IPS-NIHi11 (cell line): ENCODE measurements around the gene CDK4.

Source experiments
- DNase-seq: peaks from one replicate; pipeline ENCODE4 v3.0.0; 2012; ENCODE audit warnings: mixed read lengths, low spot score

CDK4 gene

GRCh38 chr12:57739387-57739786 lies 12.7 kb downstream of the CDK4 start:
- no peak for DNase-seq

DNA sequence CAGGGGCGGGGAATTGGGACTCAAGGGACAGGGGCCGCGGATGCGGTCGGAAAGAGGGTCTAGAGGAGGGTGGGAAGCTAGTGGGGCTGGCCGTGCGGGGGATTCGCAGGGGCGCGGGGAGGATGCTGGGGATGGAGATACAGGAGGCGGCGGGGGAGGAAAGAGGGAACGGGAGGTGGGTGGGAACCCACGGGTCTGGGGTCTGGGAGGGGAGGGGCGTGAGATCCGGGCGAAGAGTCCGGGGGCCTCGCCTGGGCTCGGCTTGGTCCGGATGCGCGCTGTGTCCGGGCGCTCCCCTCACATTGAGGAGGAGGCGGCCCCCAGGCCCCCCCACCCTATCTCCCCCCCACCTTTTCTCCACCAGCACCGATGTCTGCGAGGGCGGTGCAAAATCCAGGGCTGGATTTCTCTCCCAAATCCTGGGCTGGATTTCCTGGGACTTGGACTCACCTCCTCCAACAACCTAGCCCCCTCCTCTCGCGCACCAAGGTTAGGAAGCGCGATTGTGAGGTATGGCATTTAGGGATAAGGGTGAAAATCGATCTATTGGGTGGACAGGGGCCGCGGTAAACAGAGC lies 13.4 kb downstream of the CDK4 start, which contains the start of gene AGAP2:
AGAP2 (minus strand) TSS at position 82 of the 577 bp plus-strand sequence. CDS start 496 bp downstream, outside the sequence.
- DNase-seq, result peak; percentile 71

- peak; percentile 59 for DNase-seq
These were observed 14.3 kb downstream of the CDK4 start for GRCh38 chr12:57737467-57738460.

GRCh38 chr12:57736741-57737466 lies 15.2 kb downstream of the CDK4 start:
- DNase-seq, result no peak

DNA sequence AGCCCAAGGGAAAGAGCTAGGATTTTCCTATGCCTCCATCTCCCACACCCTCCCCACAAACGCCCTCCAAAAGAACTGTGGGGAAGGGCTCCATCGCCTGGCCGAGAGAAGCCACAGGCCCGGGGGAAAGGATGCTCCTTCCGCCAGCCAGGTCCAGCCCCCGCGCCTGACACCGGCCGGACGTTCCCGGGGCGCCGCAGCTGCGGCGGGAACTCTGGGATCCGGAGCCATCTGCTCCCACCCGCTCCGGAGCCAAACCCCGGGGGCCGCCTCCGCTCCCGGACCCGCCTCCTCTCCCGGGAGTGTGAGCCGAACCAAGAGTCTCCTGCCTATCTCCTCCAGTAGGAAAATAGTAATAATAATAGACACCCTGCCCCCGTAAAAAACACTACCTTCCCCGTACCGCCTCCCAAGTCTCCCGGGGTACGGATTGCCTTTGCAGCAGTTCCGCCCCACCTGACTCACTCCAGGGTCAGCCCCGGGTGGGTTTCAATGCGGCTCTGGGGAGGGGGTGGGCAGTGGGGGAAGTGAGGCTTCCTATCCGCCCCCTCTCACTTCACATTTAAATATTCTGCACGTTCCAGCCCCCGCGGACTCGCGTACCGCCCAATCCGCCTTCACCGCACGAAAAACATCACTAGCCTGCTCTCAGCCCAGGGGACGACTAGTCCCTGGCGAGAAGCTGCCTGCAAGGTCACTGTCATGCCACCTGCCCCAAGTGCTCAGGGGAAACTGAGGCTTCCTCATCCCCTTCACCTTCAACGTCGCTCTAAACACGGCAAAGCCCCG lies 16.0 kb downstream of the CDK4 start:
- DNase-seq, result peak; percentile 89

DNA sequence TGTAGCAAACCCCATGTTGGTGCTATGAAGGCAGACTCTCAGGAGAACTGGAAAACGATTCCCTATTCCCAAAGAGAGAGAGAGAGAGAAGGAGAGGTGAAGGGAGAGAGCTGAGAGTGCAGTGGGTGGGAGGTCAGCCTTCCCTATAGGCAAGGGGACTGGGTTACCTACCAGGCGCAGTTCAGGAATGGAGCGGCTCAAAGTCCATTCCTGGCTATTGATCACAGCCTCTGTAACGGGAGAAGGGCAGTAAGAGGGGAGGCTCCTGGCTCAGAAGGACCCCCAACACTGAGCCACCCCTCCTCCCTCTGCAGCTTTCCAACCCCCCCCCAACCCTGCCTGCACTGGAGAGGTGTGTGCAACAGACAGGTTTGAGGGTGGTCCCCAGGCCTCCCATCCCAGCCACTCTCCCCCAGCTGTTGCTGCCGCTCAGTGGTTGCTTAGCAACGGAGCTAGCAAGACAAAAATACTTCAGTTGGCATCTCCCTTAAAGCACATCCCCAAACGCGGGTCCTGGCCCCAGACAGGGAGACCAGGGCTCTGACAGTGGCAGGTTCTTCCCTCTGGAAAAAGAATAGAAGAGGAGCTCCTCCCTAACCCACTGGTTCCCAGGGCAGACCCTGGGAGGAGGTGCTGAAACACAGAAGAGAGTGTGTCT lies 16.8 kb downstream of the CDK4 start:
- peak; percentile 33 for DNase-seq

- no peak for DNase-seq
These were observed 17.5 kb downstream of the CDK4 start for GRCh38 chr12:57734591-57734990.

GRCh38 chr12:57733928-57734327 lies 18.2 kb downstream of the CDK4 start:
- no peak for DNase-seq

DNA sequence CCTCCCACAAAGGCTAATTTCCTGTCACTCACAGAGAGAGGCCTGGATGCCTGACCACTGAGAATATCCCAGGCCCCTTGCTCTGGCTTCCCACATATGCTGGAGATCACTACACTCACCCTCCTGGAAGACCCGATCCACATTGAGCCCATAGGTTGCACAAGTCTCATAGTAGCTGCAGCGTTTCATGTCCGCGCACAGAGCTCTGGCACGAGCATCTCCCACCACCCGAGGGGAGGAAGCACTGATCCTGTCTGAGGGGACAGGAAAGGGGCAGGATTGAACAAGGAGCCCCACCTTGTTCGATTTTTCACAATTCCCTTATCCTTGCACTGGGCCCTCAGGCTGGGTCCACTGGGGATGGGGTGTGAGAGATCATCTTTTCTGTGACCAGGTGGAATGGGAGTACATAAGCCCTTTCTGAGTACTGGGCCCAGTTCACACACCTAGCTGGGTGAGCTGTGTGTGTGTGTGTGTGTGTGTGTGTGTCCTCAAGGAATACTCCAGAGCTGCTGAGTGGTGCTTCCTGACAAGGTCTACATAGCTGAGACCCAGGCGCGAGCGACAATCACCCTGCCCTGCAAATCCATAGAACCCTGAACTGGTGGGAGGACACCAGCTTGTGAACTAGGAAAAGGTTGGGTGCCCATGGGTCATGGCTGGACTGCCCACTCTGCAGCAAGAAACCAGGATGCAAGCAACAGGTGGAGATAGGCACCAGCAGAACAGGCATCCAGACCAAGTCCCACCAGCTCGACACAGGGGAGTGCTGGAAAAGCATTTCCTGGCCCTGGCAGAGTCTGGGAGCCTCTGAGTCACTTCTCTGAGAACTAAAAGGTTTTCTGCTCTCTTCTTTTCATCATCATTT lies 19.1 kb downstream of the CDK4 start:
- no peak for DNase-seq

GRCh38 chr12:57732270-57732669 lies 19.8 kb downstream of the CDK4 start:
- no peak for DNase-seq

- DNase-seq, result no peak
These were observed 20.6 kb downstream of the CDK4 start for GRCh38 chr12:57731411-57732080.

DNA sequence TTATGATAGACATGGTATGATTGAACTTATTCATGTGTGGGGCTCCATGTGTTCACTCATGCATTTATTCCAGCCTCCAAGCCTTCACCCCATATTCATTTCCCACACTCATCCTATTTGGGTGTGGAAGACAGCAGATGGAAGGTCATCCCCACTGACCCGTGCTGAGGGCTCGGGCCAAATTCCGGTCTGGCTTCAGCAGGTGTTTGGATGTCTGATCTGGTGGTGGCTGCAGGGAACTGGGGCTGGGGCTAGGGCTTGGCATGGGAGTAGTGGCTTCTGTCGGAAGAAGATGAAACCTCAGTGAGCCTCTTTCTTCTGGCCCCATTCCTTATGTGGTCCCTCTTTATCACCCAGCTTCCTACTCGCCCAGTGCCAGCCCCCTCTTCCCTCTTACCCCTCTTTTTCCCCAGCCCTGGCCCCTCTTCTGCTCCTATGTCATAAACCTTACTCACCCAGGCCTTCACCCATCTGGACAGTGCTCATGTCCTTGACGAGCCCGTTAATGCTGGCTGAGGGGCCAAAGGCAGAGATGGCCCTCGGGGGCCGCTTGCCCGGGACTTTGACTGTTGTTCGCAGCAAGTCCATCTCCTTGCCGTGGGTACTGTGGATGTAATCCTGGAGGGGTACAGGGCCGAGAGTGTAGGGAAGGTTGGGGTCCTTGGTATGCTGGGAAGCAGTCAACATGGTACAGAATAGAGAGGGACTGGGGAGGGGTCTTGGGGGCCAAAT lies 21.6 kb downstream of the CDK4 start:
- no peak for DNase-seq

- no peak for DNase-seq
These were observed 22.7 kb downstream of the CDK4 start for GRCh38 chr12:57729321-57729844.

DNA sequence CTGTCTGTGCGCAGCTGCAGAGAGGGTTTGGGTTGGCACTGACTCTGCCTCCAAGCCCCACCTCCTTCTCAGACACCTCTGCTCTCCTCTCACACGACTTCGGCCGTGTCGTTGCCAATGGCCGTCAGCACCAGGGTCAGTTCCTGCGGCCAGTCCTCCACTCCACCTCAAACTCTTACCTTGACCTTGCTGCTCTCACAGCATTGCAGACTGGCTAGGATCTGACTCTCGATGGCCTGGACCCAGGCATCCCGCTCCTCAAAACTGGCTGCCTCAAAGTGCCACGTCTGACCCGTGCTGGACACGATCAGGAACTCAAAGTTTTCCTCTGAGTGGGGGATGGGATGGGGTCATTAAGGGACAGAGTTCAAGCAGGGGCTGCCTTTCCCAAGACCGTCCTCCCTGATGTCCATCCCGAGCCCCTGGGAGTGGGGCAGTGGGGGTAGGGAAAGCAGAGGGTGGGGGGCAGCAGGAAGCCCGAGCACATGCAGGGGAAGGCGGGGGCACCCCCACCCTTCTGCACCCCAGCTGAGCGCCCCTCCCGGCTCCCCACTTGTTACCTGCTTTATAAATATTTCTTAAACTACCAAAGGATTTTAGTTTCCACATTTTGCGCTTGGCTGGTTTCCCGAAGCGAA lies 24.2 kb downstream of the CDK4 start:
- DNase-seq, result peak; percentile 85

DNA sequence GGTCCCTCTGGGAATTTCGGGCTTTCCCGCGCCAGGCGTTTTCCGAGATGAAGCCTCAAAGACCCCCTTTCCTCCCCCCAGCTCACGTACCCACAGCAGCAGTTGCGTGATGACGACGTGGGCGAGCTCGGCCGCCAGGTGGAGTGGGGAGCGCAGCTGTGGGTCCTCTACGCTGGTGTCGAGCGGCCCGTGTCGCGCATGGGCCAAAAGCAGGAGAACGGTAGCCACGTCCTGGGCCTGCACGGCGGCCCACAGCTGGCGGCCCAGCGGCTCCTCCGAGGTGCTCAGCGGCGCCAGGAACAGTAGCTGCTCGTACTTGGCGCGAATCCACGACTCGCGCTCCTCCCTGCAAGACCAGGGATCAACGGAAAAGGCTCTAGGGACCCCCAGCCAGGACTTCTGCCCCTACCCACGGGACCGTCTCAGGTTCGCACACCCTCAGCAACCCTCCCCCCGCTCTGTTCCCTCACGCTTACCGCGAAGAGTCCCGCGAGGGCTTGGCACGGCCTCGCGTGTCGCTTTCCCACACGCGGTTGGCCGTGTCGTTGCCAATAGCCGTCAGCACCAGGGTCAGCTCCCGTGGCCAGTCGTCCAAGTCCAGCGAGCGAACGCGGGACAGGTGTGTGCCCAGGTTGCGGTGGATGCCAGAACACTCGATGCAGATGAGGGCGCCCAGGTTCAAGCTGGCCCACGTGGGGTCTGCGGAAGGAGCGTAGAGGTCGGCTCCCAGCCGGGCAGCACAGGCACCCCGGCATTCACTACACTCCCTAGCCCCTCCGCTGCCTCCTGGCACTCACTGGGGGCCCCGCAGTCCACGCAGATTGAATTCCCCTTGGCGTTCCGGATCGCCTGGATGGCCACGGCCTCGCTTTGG lies 25.0 kb downstream of the CDK4 start:
- peak; percentile 59 for DNase-seq

- peak; percentile 99 for DNase-seq
These were observed 25.8 kb downstream of the CDK4 start for GRCh38 chr12:57726151-57726883.

DNA sequence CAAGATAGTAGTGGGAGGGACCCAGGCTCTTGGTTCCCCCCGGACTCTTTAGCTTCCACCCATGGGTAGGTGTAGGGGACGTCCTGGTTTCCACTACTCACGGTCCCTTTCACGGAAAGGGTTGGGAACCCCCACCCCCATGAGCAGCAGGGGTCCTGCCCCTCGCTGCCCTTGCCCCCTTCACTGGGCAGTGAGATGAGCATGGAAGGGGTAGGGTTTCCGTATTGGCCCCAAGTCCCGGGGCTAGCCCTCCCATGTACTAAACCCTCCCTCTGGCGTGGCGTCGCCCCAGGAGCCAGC lies 26.3 kb downstream of the CDK4 start:
- DNase-seq, result no peak
